HepG2 (cell line): ENCODE measurements around the gene ANKS4B. TPM values are rescaled to one million over a fixed set of nuclear protein-coding genes. Genes with fewer than 3 reads are reported as not detected.

Source experiments
- FOXA3 ChIP-seq: IDR thresholded peaks from 2 replicates; pipeline ENCODE4 v1.6.1; 2016; ENCODE audit warnings: missing genetic modification reagents, missing compliant biosample characterization
- FOXK1 ChIP-seq: sonication (generic); formaldehyde crosslinking; IDR thresholded peaks from 2 replicates; pipeline ENCODE4 v1.4.0; 2020; ENCODE audit warnings: low read depth, missing genetic modification reagents, borderline replicate concordance
- FOXK2 ChIP-seq: fragments of 450-650 bp; IDR thresholded peaks from 2 replicates; pipeline ENCODE4 v1.6.1; 2016
- GATAD2A ChIP-seq: IDR thresholded peaks from 2 replicates; pipeline ENCODE4 v1.6.1; 2016
- GPN1 ChIP-seq: sonication (generic); formaldehyde crosslinking; IDR thresholded peaks from 2 replicates; pipeline ENCODE4 v1.5.1; 2020; ENCODE audit warnings: missing genetic modification reagents, borderline replicate concordance
- HOXA9 ChIP-seq: sonication (generic); formaldehyde crosslinking; IDR thresholded peaks from 2 replicates; pipeline ENCODE4 v1.8.1; 2022; ENCODE audit warnings: missing genetic modification reagents, mild to moderate bottlenecking, moderate library complexity, borderline replicate concordance
- PAX8 ChIP-seq: sonication (generic); formaldehyde crosslinking; IDR thresholded peaks from 2 replicates; pipeline ENCODE4 v1.8.0; 2022; ENCODE audit warnings: mild to moderate bottlenecking, missing genetic modification reagents, borderline replicate concordance
- PITX1 ChIP-seq: sonication (generic); formaldehyde crosslinking; IDR thresholded peaks from 2 replicates; pipeline ENCODE4 v1.5.1; 2020; ENCODE audit warnings: mild to moderate bottlenecking, missing genetic modification reagents
- POLR2G ChIP-seq: fragments of 200-400 bp; formaldehyde crosslinking; IDR thresholded peaks from 2 replicates; pipeline ENCODE4 v1.6.1; 2018; ENCODE audit warnings: mild to moderate bottlenecking, low read depth, low read length, moderate library complexity
- RXRB ChIP-seq: IDR thresholded peaks from 2 replicates; pipeline ENCODE4 v1.6.1; 2016; ENCODE audit warnings: borderline replicate concordance, missing genetic modification reagents, missing compliant biosample characterization
- SIN3B ChIP-seq: fragments of 150-350 bp; IDR thresholded peaks from 2 replicates; pipeline ENCODE4 v1.6.1; 2014; ENCODE audit warnings: low read length
- SOX6 ChIP-seq, 2 experiments: fragments of 450-650 bp in 1 of 2; sonication (generic) in 1 of 2; formaldehyde crosslinking in 1 of 2; IDR thresholded peaks; 2 replicates each; pipeline versions ENCODE4 v1.4.0 to v1.6.1; 2017 to 2020; ENCODE audit warnings: antibody characterized with exemption in 1 of 2, mild to moderate bottlenecking in 1 of 2, missing genetic modification reagents in 1 of 2
- TBX3 ChIP-seq: fragments of 450-650 bp; IDR thresholded peaks from 2 replicates; pipeline ENCODE4 v1.6.1; 2017; ENCODE audit warnings: antibody characterized with exemption, mild to moderate bottlenecking, inconsistent platforms, borderline replicate concordance
- TMF1 ChIP-seq: sonication (generic); formaldehyde crosslinking; IDR thresholded peaks from 2 replicates; pipeline ENCODE4 v1.8.1; 2022; ENCODE audit warnings: low read depth, missing genetic modification reagents
- TP53 ChIP-seq: sonication (generic); formaldehyde crosslinking; conservative IDR thresholded peaks from 2 replicates; pipeline ENCODE4 v1.4.0; 2020; ENCODE audit warnings: missing genetic modification reagents
- ZNF180 ChIP-seq: sonication (generic); formaldehyde crosslinking; IDR thresholded peaks from 2 replicates; pipeline ENCODE4 v1.4.0; 2020; ENCODE audit warnings: low read depth, missing genetic modification reagents, borderline replicate concordance
- ZNF446 ChIP-seq: sonication (generic); formaldehyde crosslinking; IDR thresholded peaks from 2 replicates; pipeline ENCODE4 v1.5.0; 2020; ENCODE audit warnings: mild to moderate bottlenecking, missing genetic modification reagents
- ZNF749 ChIP-seq: sonication (generic); formaldehyde crosslinking; IDR thresholded peaks from 2 replicates; pipeline ENCODE4 v1.8.0; 2022; ENCODE audit warnings: mild to moderate bottlenecking, missing genetic modification reagents, moderate library complexity, borderline replicate concordance
- polyA plus RNA-seq, 8 experiments: library from polyadenylated mRNA; depleted of rRNA in 3 of 8; stranded (reverse) in 7 of 8; unstranded in 1 of 8; fragments of >200 nt; fragmentation: Illumina TruSeq in 4 of 8; extraction: Trizol in 4 of 8; gene quantifications; 2 replicates each; pipeline versions ENCODE4 v1.2.1 to v1.2.3, GENCODE V29; 2011 to 2016; ENCODE audit warnings: low read depth in 4 of 8, missing spikeins in 1 of 8, mixed read lengths in 1 of 8; ENCODE audit not compliant: insufficient read depth in 1 of 8
- total RNA-seq, 5 experiments: library from RNA; depleted of rRNA; stranded (reverse); fragments of >200 nt; fragmentation: Illumina TruSeq; extraction: Trizol; gene quantifications; 2 replicates each; pipeline ENCODE4 v1.2.3, GENCODE V29; 2016; ENCODE audit warnings: low read depth in 1 of 5
- TF ChIP-seq, protein P1 (sequence below): sonication (generic); formaldehyde crosslinking; IDR thresholded peaks from 2 replicates; pipeline ENCODE4 v1.9.0; 2022; ENCODE audit warnings: low read depth, missing genetic modification reagents
- TF ChIP-seq, protein P2 (sequence below): fragments of 450-650 bp; IDR thresholded peaks from 2 replicates; pipeline ENCODE4 v1.6.1; 2017; ENCODE audit warnings: mild to moderate bottlenecking
- TF ChIP-seq, protein P3 (sequence below): IDR thresholded peaks from 2 replicates; pipeline ENCODE4 v1.6.1; 2016; ENCODE audit warnings: missing compliant biosample characterization, missing genetic modification reagents, borderline replicate concordance
- TF ChIP-seq, protein P4 (sequence below): sonication (generic); formaldehyde crosslinking; IDR thresholded peaks from 2 replicates; pipeline ENCODE4 v1.5.1; 2020; ENCODE audit warnings: mild to moderate bottlenecking, missing genetic modification reagents, moderate library complexity

ANKS4B gene
- total and polyA plus RNA-seq, 2 of the 13 experiments (the other 11 are each of a cell fraction or from before 2014, with no cell fraction given): 6.5 to 30.0 TPM

DNA sequence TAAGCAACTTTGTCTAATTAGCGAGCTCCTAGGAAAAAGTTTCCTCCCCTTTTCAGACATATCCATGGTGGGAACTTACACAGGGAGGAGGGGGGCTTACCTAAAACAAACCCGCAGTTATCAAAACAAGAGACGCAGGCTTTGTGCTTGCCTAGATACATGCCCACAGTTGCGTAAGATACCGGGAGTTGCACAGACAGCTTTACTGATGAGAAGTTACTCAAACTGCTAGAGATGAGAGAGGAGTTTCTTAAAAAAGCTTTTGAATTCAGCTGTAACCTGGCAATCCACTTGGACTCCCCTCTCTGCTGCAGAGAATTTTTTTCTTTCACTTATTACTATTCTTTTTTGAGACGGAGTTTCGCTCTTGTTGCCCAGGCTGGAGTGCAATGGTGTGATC lies 15.3 kb upstream of the ANKS4B start (continued):
- TF ChIP-seq, protein P1, sequence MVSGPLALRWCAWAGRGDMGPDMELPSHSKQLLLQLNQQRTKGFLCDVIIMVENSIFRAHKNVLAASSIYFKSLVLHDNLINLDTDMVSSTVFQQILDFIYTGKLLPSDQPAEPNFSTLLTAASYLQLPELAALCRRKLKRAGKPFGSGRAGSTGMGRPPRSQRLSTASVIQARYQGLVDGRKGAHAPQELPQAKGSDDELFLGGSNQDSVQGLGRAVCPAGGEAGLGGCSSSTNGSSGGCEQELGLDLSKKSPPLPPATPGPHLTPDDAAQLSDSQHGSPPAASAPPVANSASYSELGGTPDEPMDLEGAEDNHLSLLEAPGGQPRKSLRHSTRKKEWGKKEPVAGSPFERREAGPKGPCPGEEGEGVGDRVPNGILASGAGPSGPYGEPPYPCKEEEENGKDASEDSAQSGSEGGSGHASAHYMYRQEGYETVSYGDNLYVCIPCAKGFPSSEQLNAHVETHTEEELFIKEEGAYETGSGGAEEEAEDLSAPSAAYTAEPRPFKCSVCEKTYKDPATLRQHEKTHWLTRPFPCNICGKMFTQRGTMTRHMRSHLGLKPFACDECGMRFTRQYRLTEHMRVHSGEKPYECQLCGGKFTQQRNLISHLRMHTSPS (CRISPR knock-in tag): no peak
- TF ChIP-seq POLR2G (no peak), SOX6 (IDR thresholded peaks at IDR 0.05) (no peak), SOX6 (CRISPR knock-in tag; IDR thresholded peaks at IDR 0.05) (peak; percentile 40; the same call in 1 of the 2 replicates), TMF1 (CRISPR knock-in tag) (no peak), PAX8 (CRISPR knock-in tag) (no peak), GATAD2A (CRISPR knock-in tag) (peak; percentile 38; the same call in 1 of the 2 replicates), FOXK1 (CRISPR knock-in tag) (0 out of 2 replicates have a peak, but pooled peaks have one; percentile 14), TP53 (CRISPR knock-in tag) (no peak), SIN3B (no peak), PITX1 (CRISPR knock-in tag) (peak; percentile 19; the same call in 1 of the 2 replicates), RXRB (CRISPR knock-in tag) (0 out of 2 replicates have a peak, but pooled peaks have one; percentile 21), FOXA3 (CRISPR knock-in tag) (no peak), TBX3 (no peak), FOXK2 (no peak), ZNF446 (CRISPR knock-in tag) (no peak), ZNF749 (CRISPR knock-in tag) (no peak), GPN1 (CRISPR knock-in tag) (no peak), HOXA9 (CRISPR knock-in tag) (no peak), ZNF180 (CRISPR knock-in tag) (no peak)
- TF ChIP-seq, protein P2, sequence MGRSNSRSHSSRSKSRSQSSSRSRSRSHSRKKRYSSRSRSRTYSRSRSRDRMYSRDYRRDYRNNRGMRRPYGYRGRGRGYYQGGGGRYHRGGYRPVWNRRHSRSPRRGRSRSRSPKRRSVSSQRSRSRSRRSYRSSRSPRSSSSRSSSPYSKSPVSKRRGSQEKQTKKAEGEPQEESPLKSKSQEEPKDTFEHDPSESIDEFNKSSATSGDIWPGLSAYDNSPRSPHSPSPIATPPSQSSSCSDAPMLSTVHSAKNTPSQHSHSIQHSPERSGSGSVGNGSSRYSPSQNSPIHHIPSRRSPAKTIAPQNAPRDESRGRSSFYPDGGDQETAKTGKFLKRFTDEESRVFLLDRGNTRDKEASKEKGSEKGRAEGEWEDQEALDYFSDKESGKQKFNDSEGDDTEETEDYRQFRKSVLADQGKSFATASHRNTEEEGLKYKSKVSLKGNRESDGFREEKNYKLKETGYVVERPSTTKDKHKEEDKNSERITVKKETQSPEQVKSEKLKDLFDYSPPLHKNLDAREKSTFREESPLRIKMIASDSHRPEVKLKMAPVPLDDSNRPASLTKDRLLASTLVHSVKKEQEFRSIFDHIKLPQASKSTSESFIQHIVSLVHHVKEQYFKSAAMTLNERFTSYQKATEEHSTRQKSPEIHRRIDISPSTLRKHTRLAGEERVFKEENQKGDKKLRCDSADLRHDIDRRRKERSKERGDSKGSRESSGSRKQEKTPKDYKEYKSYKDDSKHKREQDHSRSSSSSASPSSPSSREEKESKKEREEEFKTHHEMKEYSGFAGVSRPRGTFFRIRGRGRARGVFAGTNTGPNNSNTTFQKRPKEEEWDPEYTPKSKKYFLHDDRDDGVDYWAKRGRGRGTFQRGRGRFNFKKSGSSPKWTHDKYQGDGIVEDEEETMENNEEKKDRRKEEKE: no peak
- TF ChIP-seq, protein P3, sequence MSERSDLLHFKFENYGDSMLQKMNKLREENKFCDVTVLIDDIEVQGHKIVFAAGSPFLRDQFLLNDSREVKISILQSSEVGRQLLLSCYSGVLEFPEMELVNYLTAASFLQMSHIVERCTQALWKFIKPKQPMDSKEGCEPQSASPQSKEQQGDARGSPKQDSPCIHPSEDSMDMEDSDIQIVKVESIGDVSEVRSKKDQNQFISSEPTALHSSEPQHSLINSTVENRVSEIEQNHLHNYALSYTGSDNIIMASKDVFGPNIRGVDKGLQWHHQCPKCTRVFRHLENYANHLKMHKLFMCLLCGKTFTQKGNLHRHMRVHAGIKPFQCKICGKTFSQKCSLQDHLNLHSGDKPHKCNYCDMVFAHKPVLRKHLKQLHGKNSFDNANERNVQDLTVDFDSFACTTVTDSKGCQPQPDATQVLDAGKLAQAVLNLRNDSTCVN: no peak
- TF ChIP-seq, protein P4, sequence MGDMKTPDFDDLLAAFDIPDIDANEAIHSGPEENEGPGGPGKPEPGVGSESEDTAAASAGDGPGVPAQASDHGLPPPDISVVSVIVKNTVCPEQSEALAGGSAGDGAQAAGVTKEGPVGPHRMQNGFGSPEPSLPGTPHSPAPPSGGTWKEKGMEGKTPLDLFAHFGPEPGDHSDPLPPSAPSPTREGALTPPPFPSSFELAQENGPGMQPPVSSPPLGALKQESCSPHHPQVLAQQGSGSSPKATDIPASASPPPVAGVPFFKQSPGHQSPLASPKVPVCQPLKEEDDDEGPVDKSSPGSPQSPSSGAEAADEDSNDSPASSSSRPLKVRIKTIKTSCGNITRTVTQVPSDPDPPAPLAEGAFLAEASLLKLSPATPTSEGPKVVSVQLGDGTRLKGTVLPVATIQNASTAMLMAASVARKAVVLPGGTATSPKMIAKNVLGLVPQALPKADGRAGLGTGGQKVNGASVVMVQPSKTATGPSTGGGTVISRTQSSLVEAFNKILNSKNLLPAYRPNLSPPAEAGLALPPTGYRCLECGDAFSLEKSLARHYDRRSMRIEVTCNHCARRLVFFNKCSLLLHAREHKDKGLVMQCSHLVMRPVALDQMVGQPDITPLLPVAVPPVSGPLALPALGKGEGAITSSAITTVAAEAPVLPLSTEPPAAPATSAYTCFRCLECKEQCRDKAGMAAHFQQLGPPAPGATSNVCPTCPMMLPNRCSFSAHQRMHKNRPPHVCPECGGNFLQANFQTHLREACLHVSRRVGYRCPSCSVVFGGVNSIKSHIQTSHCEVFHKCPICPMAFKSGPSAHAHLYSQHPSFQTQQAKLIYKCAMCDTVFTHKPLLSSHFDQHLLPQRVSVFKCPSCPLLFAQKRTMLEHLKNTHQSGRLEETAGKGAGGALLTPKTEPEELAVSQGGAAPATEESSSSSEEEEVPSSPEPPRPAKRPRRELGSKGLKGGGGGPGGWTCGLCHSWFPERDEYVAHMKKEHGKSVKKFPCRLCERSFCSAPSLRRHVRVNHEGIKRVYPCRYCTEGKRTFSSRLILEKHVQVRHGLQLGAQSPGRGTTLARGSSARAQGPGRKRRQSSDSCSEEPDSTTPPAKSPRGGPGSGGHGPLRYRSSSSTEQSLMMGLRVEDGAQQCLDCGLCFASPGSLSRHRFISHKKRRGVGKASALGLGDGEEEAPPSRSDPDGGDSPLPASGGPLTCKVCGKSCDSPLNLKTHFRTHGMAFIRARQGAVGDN (CRISPR knock-in tag): no peak
